GM18499 (cell line): ENCODE data around the gene OIT3.
"Not testable (repeated sequence)": the region's sequence is repeated elsewhere in the genome, so short reads cannot be mapped to it uniquely, and the experiment has no call there.

Experiments
- ATAC-seq: cut with Tn5 transposase; IDR thresholded peaks from one replicate; pipeline ENCODE4 v1.9.1; 2021; ENCODE audit warnings: moderate number of reproducible peaks; ENCODE audit not compliant: insufficient read depth, unreplicated experiment

The OIT3 gene

DNA sequence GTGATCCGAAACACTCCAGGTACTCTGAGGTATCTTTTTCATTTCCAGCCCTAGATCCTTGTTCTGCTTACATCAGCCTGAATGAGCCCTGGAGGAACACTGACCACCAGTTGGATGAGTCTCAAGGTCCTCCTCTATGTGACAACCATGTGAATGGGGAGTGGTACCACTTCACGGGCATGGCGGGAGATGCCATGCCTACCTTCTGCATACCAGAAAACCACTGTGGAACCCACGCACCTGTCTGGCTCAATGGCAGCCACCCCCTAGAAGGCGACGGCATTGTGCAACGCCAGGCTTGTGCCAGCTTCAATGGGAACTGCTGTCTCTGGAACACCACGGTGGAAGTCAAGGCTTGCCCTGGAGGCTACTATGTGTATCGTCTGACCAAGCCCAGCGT is 5.1 kb downstream of the OIT3 start:
- no peak for ATAC-seq

- no peak for ATAC-seq
Observed at GRCh38 chr10:72899545-72899944, 6.0 kb downstream of the OIT3 start.

DNA sequence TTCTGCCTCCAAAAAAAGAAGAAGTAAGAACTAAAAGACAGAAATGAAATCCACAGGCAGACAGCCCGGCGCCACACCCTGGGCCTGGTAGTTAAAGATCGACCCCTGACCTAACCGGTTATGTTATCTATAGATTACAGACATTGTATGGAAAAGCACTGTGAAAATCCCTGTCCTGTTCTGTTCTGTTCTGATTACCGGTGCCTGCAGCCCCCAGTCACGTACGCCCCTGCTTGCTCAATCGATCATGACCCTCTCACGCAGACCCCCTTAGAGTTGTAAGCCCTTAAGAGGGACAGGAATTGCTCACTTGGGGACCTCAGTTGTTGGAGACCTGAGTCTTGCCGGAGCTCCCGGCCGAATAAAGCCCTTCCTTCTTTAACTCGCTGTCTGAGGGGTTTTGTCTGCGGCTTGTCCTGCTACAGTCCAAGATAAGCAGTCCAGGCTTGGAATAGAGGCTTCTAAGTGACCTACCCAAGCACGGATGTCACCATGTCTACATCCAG is 10.5 kb downstream of the OIT3 start:
- ATAC-seq, result not testable (repeated sequence)

GRCh38 chr10:72904806-72905205 is 11.3 kb downstream of the OIT3 start:
- ATAC-seq, result no peak

- ATAC-seq, result no peak
Observed at GRCh38 chr10:72906446-72906845, 12.9 kb downstream of the OIT3 start.

GRCh38 chr10:72910705-72911104 is 17.2 kb downstream of the OIT3 start:
- ATAC-seq, result no peak

- no peak for ATAC-seq
Observed at GRCh38 chr10:72911758-72912157, 18.2 kb downstream of the OIT3 start.

- ATAC-seq, result no peak
Observed at GRCh38 chr10:72912736-72913135, 19.2 kb downstream of the OIT3 start.

- no peak for ATAC-seq
Observed at GRCh38 chr10:72913287-72913686, 19.7 kb downstream of the OIT3 start.

GRCh38 chr10:72917201-72917600 is 23.7 kb downstream of the OIT3 start:
- not testable (repeated sequence) for ATAC-seq

DNA sequence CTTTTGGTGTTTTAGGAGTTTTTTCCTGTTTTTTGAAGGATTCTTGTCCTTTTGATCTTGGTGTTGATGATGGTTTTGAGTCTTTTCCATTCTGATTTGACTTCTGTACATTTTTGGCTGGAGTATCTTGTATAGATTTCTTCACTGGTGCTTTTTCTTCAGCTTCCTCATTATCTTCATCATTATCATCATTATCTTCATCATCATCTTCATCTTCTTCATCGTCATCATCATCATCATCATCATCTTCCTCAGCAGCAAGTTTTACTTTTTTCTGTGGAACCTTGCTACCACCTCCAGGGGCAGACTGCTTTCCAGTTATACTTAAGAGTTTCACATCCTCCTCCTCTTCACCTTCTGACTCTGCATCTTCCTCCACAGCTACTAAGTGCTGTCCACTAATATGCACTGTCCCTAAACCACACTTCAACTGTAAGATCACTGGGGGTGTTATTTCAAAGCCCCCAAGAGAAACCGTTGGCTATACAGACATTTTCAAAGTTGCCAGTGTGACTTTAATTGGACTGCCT is 24.3 kb downstream of the OIT3 start:
- not testable (repeated sequence) for ATAC-seq

DNA sequence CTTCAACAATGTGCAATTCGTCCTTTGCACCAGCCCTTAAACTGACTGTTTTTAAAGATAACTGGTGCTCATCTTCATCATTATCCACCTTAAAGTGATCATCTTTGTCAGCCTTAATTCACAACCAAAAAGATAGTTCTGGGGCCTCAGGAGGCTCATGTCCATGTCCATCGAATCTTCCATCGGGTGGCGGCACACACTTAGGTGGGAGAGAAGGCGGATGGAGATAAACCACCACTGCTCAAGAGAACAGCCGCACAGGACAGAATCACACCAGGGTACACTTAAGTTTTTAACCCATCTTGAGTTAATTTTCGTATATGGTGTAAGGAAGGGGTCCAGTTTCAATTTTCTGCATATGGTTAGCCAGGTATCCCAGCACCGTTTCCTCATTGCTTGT is 24.8 kb downstream of the OIT3 start:
- ATAC-seq, result no peak

DNA sequence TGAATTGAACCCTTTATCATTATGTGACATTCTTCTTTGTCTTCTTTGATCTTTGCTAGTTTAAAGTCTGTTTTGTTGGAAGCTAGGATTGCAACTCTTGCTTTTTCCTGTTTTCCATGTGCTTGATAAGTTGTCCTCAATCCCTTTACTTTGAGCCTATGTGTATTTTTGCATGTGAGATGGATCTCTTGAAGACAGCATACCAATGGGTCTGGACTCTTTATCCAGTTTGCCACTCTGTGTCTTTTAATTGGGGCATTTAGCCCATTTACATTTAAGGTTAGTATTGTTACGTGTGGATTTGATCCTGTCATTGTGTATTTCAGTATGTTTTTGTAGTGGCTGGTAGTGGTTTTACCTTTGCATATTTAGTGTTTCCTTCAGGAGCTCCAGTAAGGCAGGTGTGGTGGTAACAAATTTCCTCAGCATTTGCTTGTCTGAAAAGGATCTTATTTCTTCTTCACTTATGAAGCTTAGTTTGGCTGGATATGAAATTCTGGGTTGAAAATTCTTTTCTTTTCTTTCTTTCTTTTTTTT is 27.7 kb downstream of the OIT3 start:
- not testable (repeated sequence) for ATAC-seq

DNA sequence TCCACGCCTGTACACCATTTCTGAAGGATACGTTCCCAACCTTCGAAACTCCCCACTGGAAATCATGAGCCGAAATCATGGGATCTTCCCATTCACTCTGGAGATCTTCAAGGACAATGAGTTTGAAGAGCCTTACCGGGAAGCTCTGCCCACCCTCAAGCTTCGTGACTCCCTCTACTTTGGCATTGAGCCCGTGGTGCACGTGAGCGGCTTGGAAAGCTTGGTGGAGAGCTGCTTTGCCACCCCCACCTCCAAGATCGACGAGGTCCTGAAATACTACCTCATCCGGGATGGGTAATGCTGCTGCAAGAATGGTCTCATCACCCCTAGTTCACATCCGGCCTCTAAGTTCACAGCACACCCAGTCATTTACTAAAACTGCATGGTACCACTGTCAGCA is 30.8 kb downstream of the OIT3 start:
- ATAC-seq, result no peak

- ATAC-seq, result no peak
Observed at GRCh38 chr10:72925951-72926465, 32.5 kb downstream of the OIT3 start.

- ATAC-seq, result no peak
Observed at GRCh38 chr10:72927485-72927884, 33.9 kb downstream of the OIT3 start.

DNA sequence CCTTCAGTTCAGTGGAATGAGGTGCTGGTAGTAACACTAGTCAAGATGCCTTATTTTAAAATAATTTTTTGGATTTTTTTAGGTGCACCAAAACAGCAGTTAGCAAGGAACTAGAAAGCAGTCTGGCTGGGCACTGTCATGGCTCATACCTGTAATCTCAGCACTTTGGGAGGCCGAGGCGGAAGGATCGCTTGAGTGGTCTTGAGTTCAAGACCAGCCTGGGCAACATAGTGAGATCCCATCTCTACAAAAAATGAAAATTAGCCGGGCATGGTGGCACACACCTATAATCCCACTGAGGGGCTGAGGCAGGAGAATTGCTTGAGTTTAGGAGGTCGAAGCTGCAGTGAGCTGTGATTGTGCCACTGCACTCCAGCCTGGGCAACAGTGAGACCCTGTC is 35.3 kb downstream of the OIT3 start:
- no peak for ATAC-seq

DNA sequence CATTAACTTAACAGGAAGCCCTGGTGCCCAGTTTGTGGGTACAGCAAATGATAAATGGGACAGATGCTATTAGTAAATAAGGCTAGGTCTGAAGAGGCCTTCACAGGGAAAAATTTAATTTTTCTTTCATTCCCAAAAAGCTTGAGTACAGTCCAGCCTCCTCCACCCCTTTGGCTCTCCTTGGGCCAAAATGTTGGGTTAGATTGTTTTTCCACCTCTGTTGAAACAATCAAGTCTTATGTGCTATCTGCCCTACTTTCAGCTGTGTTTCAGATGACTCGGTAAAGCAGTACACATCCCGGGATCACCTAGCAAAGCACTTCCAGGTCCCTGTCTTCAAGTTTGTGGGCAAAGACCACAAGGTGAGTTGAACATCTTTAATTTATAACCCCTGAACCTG is 36.7 kb downstream of the OIT3 start:
- no peak for ATAC-seq

GRCh38 chr10:72932259-72933015 is 38.9 kb downstream of the OIT3 start:
- no peak for ATAC-seq

- ATAC-seq, result no peak
Observed at GRCh38 chr10:72935361-72935760, 41.8 kb downstream of the OIT3 start.

DNA sequence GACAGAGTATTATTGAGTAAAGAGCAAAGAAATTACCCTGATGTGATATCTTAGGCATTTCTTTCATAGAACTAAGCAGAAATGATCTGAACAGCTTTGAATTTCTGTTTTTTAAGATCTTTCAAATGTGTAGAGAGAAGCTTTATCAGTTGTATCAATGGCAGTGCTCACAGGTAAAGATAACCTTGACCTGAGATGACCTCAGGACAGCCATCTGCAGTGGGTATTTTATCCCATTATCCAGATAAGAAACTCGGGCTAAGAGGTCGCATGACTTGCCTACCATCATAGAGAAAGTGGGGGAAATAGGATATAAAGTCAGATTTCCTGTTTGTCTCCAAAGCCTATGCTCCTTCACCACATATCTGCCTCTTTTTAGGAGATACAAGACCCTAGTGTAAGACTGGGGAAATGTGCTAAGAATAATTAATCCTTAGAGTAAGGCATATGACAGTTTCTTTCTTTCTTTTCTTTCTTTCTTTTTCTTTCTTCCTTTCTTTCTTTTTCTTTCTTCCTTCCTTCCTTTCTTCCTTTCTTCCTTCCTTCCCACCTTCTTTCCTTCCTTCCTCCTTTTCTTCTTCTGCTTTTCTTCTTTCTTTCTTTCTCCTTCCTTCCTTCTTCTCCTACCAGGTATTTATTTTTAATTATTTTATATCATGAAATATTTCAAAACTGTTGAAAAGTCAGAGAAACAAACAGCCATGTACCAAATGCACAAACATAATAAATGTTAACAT is 50.1 kb downstream of the OIT3 start:
- ATAC-seq, result no peak
